ENCODE results near the gene TMEM243. TPM values are rescaled to one million over a fixed set of nuclear protein-coding genes. Genes with fewer than 3 reads are reported as not detected.

TMEM243 gene
- total and polyA plus RNA-seq, 2 donors (not counting 1 experiment from before 2014, with no cell fraction given), result 161 to 164 TPM

DNA sequence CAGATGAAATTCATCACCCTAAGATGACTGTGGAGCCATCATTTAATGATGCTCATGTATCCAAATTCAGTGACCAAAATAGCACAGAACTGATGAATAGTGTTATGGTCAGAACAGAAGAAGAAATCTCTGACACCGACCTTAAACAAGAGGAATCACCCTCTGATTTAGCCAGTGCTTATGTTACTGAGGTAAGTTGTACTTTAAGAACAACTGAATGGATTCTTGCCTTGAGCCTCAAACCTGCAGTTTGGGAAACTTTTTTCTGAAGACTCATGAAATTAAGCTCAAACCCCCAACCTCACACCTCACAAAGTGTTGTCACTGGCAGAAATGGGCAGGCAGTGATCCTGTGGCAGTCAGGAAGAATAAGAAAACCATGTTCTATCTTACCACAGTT, 25.6 kb downstream of the TMEM243 start:
- H3K79me2 ChIP-seq (ENCODE audit: control insufficient read depth, insufficient read depth, low read length), result peaks cover 19% of the 10 kb centered on the region
- no CpG with 5 or more reads among the region's 1 CpG for WGBS (ENCODE audit: insufficient coverage)
- no peak overlapping the region for H3K4me3 Mint-ChIP-seq

DNA sequence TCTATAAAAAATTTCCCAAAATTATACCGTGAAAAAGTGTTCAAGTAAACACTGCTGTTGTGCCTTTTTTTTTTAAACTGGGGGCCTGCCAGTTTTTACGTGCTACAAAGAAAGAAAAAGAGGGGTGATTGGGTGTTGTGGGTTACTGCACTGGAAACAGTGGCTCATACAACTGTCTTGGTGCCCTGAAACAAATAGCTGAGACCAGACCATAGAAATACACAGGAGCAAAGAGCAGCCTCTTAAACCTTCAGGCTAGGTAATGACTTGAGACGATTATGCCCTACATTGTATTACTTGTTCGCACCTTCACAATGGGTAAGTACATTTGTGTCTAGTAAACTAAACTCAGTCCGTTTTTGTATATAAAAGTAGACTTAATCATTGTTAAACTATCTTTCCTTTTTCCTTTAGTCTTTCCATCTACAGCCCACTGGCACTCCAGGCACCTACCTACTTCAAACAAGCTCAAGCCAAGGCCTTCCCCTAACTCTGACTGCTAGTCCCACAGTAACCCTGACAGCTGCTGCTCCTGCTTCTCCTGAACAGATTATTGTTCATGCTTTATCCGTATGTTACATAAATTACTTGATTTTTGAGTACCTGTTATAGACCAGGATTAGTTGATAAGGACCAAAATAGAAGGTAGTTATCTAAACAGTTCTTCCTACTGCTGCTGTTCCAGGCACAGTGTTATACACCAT, 26.6 kb downstream of the TMEM243 start:
- no peak overlapping the region for H2AFZ ChIP-seq (ENCODE audit: insufficient read depth, low read depth, low read length, poor library complexity, severe bottlenecking)
- 85% methylated on average over 2 of the region's 6 CpGs for WGBS (ENCODE audit: insufficient coverage)
- H3K36me3 ChIP-seq (replicated peaks in 1 of 2; ENCODE audit: control extremely low read depth in 1 of 2, control insufficient read depth in 1 of 2, extremely low read depth in 1 of 2, insufficient read depth in 2 of 2, low read length in 1 of 2), result peaks cover 27 to 87% of the 10 kb centered on the region in 2 experiments
- no peak overlapping the region for H3K9ac ChIP-seq (ENCODE audit: low read length)
- H3K27me3 ChIP-seq (replicated peaks in 1 of 4; ENCODE audit: control extremely low read depth in 1 of 4, control insufficient read depth in 3 of 4, insufficient read depth in 4 of 4, low read length in 3 of 4), result no peaks in the 10 kb centered on the region
- Mint-ChIP-seq H3K4me3 (no peak overlapping the region), H3K27me3 (no peaks in the 10 kb centered on the region), H3K27ac (peak overlapping the region; percentile 57), H3K4me1 (peaks cover 42% of the 10 kb centered on the region), H3K9me3 (ENCODE audit: insufficient read depth) (no peaks in the 10 kb centered on the region)
- ChIA-PET POLR2A (no interaction called here), CTCF (interaction anchor here (1.0 to 1.4 kb wide), 2 partner anchors 27 to 44 kb away, joined by 3 to 4 read pairs; partner anchors contain the start of gene TMEM243)
- no peaks in the 10 kb centered on the region for H3K9me3 ChIP-seq (ENCODE audit: control extremely low read depth in 1 of 3, control insufficient read depth in 2 of 3, insufficient read depth in 1 of 3, low read length in 2 of 3)
- ATAC-seq (ENCODE audit: low read depth), result no peak
- no peak overlapping the region for H3K4me3 ChIP-seq (ENCODE audit: control extremely low read depth in 1 of 5, extremely low read depth in 1 of 5, insufficient read depth in 1 of 5, low read depth in 2 of 5, low read length in 4 of 5)
- no peak overlapping the region for H3K4me2 ChIP-seq (replicated peaks; ENCODE audit: low read depth, low read length, poor library complexity, severe bottlenecking)
- H3K79me2 ChIP-seq (ENCODE audit: control insufficient read depth, insufficient read depth, low read length), result peaks cover 11% of the 10 kb centered on the region
- H4K20me1 ChIP-seq (ENCODE audit: control insufficient read depth, insufficient read depth, low read length, poor library complexity, severe bottlenecking), result peaks cover 51% of the 10 kb centered on the region
- TF ChIP-seq, protein P1, sequence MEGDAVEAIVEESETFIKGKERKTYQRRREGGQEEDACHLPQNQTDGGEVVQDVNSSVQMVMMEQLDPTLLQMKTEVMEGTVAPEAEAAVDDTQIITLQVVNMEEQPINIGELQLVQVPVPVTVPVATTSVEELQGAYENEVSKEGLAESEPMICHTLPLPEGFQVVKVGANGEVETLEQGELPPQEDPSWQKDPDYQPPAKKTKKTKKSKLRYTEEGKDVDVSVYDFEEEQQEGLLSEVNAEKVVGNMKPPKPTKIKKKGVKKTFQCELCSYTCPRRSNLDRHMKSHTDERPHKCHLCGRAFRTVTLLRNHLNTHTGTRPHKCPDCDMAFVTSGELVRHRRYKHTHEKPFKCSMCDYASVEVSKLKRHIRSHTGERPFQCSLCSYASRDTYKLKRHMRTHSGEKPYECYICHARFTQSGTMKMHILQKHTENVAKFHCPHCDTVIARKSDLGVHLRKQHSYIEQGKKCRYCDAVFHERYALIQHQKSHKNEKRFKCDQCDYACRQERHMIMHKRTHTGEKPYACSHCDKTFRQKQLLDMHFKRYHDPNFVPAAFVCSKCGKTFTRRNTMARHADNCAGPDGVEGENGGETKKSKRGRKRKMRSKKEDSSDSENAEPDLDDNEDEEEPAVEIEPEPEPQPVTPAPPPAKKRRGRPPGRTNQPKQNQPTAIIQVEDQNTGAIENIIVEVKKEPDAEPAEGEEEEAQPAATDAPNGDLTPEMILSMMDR (IDR thresholded peaks at IDR 0.05), result no peak
- no peak for TF ChIP-seq EZH2 (IDR thresholded peaks at IDR 0.05; ENCODE audit: borderline replicate concordance, insufficient read depth, low read depth, low read length, poor library complexity, severe bottlenecking)
- peak overlapping the region in 1 of 2 donors; percentile 66 for H3K27ac ChIP-seq (ENCODE audit: low read length in 2 of 2)
- no peak for DNase-seq
- intact Hi-C loops (cut with micrococcal nuclease), result loop anchor here (5.0 kb wide), 1 partner anchor 36 kb away; no protein-coding TSS in a partner anchor
- peaks cover 0 to 7% of the 10 kb centered on the region in 2 donors for H3K4me1 ChIP-seq (ENCODE audit: control insufficient read depth in 2 of 2, insufficient read depth in 2 of 2, low read length in 2 of 2)

More for the DNA sequence above, 25.6 kb downstream of the TMEM243 start:
- peaks cover 45% of the 10 kb centered on the region for H3K4me1 Mint-ChIP-seq
- no peak overlapping the region for H3K9ac ChIP-seq (ENCODE audit: low read length)
- no peaks in the 10 kb centered on the region for H3K9me3 ChIP-seq (ENCODE audit: control extremely low read depth in 1 of 3, control insufficient read depth in 2 of 3, insufficient read depth in 1 of 3, low read length in 2 of 3)
- no peak overlapping the region for H3K4me2 ChIP-seq (replicated peaks; ENCODE audit: low read depth, low read length, poor library complexity, severe bottlenecking)
- CTCF ChIA-PET, result interaction anchor here (0.9 kb wide), 1 partner anchor 41 kb away, joined by 3 read pairs; the partner anchor contains the start of gene DMTF1
- H3K36me3 ChIP-seq (replicated peaks in 1 of 2; ENCODE audit: control extremely low read depth in 1 of 2, control insufficient read depth in 1 of 2, extremely low read depth in 1 of 2, insufficient read depth in 2 of 2, low read length in 1 of 2), result peaks cover 28 to 87% of the 10 kb centered on the region in 2 experiments
- TF ChIP-seq EZH2 (IDR thresholded peaks at IDR 0.05; ENCODE audit: borderline replicate concordance, insufficient read depth, low read depth, low read length, poor library complexity, severe bottlenecking), result no peak
- TF ChIP-seq, protein P1 (IDR thresholded peaks at IDR 0.05), result no peak
- H3K4me1 ChIP-seq (ENCODE audit: control insufficient read depth in 2 of 2, insufficient read depth in 2 of 2, low read length in 2 of 2), result peaks cover 0 to 12% of the 10 kb centered on the region in 2 donors
- DNase-seq, result no peak
- peak overlapping the region; percentile 2 for H3K27ac Mint-ChIP-seq
- no peak overlapping the region for H3K4me3 ChIP-seq (ENCODE audit: control extremely low read depth in 1 of 5, extremely low read depth in 1 of 5, insufficient read depth in 1 of 5, low read depth in 2 of 5, low read length in 4 of 5)
- peaks cover 55% of the 10 kb centered on the region for H4K20me1 ChIP-seq (ENCODE audit: control insufficient read depth, insufficient read depth, low read length, poor library complexity, severe bottlenecking)
- POLR2A ChIA-PET, result no interaction called here
- peak overlapping the region in 1 of 2 donors; percentile 66 for H3K27ac ChIP-seq (ENCODE audit: low read length in 2 of 2)
- no peak overlapping the region for H2AFZ ChIP-seq (ENCODE audit: insufficient read depth, low read depth, low read length, poor library complexity, severe bottlenecking)
- no peak for ATAC-seq (ENCODE audit: low read depth)
- intact Hi-C loops (cut with micrococcal nuclease), result loop anchor here (5.0 kb wide), 1 partner anchor 37 kb away; no protein-coding TSS in a partner anchor
- no peaks in the 10 kb centered on the region for H3K27me3 ChIP-seq (replicated peaks in 1 of 4; ENCODE audit: control extremely low read depth in 1 of 4, control insufficient read depth in 3 of 4, insufficient read depth in 4 of 4, low read length in 3 of 4)
- H3K9me3 Mint-ChIP-seq (ENCODE audit: insufficient read depth), result no peaks in the 10 kb centered on the region
- no peaks in the 10 kb centered on the region for H3K27me3 Mint-ChIP-seq
